Natural killer cell (primary cell): ENCODE data around the gene CYLD. TPM values are rescaled to one million over a fixed set of nuclear protein-coding genes. Genes with fewer than 3 reads are reported as not detected.

Source experiments
- ATAC-seq, 3 donors: fragments of 150-1000 bp in 2 of 3; fragments of 200-7000 bp in 1 of 3; cut with Tn5 transposase; 1 replicate in 1 of 3; 2 replicates in 2 of 3; pipeline ENCODE4 v1.10.0; 2021; ENCODE audit warnings: mild to moderate bottlenecking in 2 of 3, moderate library complexity in 2 of 3
- DNase-seq, 2 donors: peaks; one replicate each; pipeline versions ENCODE4 v3.0.0 to v3.0.0-alpha.2; 2013 to 2021; ENCODE audit warnings: mixed read lengths in 1 of 2
- H3K27ac ChIP-seq: one replicate; pipeline ENCODE4 v1.5.1; 2013; ENCODE audit warnings: mild to moderate bottlenecking, low read length
- H3K27me3 ChIP-seq: one replicate; pipeline ENCODE4 v1.6.1; 2013; ENCODE audit warnings: low read length; ENCODE audit not compliant: control insufficient read depth, insufficient read depth
- H3K36me3 ChIP-seq: one replicate; pipeline ENCODE4 v1.6.1; 2013; ENCODE audit warnings: low read length; ENCODE audit not compliant: control insufficient read depth, insufficient read depth
- H3K4me1 ChIP-seq: one replicate; pipeline ENCODE4 v1.6.1; 2013; ENCODE audit warnings: low read length; ENCODE audit not compliant: control insufficient read depth, insufficient read depth
- H3K4me3 ChIP-seq: one replicate; pipeline ENCODE4 v1.5.1; 2013; ENCODE audit warnings: low read length
- H3K9me3 ChIP-seq: one replicate; pipeline ENCODE4 v1.6.1; 2013; ENCODE audit warnings: low read length; ENCODE audit not compliant: control insufficient read depth, insufficient read depth
- H3K27ac Mint-ChIP-seq, 2 donors: one replicate each; pipeline ENCODE4 v1.8.0; 2022; ENCODE audit warnings: mild to moderate bottlenecking in 2 of 2, mixed read lengths in 2 of 2, moderate library complexity in 1 of 2
- H3K27me3 Mint-ChIP-seq, 2 donors: one replicate each; pipeline ENCODE4 v1.8.0; 2022; ENCODE audit warnings: low read depth in 2 of 2, mixed read lengths in 2 of 2
- H3K36me3 Mint-ChIP-seq: one replicate; pipeline ENCODE4 v1.8.0; 2022; ENCODE audit warnings: mixed read lengths
- H3K4me1 Mint-ChIP-seq, 2 donors: one replicate each; pipeline ENCODE4 v1.8.0; 2022; ENCODE audit warnings: mixed read lengths in 2 of 2
- H3K4me3 Mint-ChIP-seq: one replicate; pipeline ENCODE4 v1.8.0; 2022; ENCODE audit warnings: mild to moderate bottlenecking, moderate library complexity, mixed read lengths
- H3K9me3 Mint-ChIP-seq, 2 donors: one replicate each; pipeline ENCODE4 v1.8.0; 2022; ENCODE audit warnings: mixed read lengths in 2 of 2
- CTCF ChIP-seq: fragments of 200-600 bp; IDR thresholded peaks from one replicate; pipeline ENCODE4 v1.8.0; 2022; ENCODE audit warnings: antibody characterized with exemption
- WGBS: methylation state at CpG from one replicate; pipeline ENCODE4 v1.1.7; 2013; ENCODE audit warnings: missing lambda C conversion rate; ENCODE audit not compliant: insufficient coverage; 5-methylcytosine and 5-hydroxymethylcytosine counted together
- intact Hi-C: fragments of 100-400 bp; cut with micrococcal nuclease; formaldehyde crosslinking; loops from one replicate; pipeline ENCODE4 v1.14.2; 2022
- total RNA-seq, 4 donors: library from RNA; stranded (reverse); fragments of 120-200 nt in 1 of 4; gene quantifications; one replicate each; pipeline versions ENCODE4 v1.2.3 to v1.2.4, GENCODE V29; 2013 to 2022

The CYLD gene
- total RNA-seq, 3 donors from 2014 or later (not counting 1 experiment from before 2014, with no cell fraction given) = 227 to 246 (median 236) TPM

GRCh38 chr16:50717494-50717893, 24.4 kb upstream of the CYLD start:
- intact Hi-C loops = no loop called here
- H3K4me1 Mint-ChIP-seq = peaks cover 23 to 31% of the 10 kb centered on the region in 2 donors
- no peaks in the 10 kb centered on the region for H3K36me3 ChIP-seq

GRCh38 chr16:50718061-50718760, 23.7 kb upstream of the CYLD start:
- no peaks in the 10 kb centered on the region for H3K27me3 ChIP-seq
- peaks cover 40% of the 10 kb centered on the region for H3K4me1 ChIP-seq
- ATAC-seq (no peak), DNase-seq (no peak)
- Mint-ChIP-seq H3K9me3 (no peaks in the 10 kb centered on the region), H3K4me1 (peaks cover 30 to 38% of the 10 kb centered on the region in 2 donors), H3K27ac (peak overlapping the region; percentile 19 to 51), H3K36me3 (peaks cover 6% of the 10 kb centered on the region), H3K27me3 (no peaks in the 10 kb centered on the region), H3K4me3 (no peak overlapping the region)
- 90% methylated on average over 16 of the region's 16 CpGs for WGBS
- H3K9me3 ChIP-seq = no peaks in the 10 kb centered on the region
- H3K36me3 ChIP-seq = no peaks in the 10 kb centered on the region
- no peak overlapping the region for H3K4me3 ChIP-seq
- H3K27ac ChIP-seq = no peak overlapping the region
- no peak for TF ChIP-seq CTCF
- intact Hi-C loops = no loop called here

More at GRCh38 chr16:50717494-50717893, 24.4 kb upstream of the CYLD start:
- Histone ChIP-seq H3K27me3 (no peaks in the 10 kb centered on the region), H3K4me3 (no peak overlapping the region), H3K9me3 (no peaks in the 10 kb centered on the region), H3K27ac (no peak overlapping the region), H3K4me1 (peaks cover 34% of the 10 kb centered on the region)
- Mint-ChIP-seq H3K27ac (peak overlapping the region; percentile 34 to 38), H3K9me3 (no peaks in the 10 kb centered on the region), H3K4me3 (no peak overlapping the region), H3K27me3 (no peaks in the 10 kb centered on the region), H3K36me3 (peaks cover 1% of the 10 kb centered on the region)
- no peak for DNase-seq
- WGBS = 100% methylated on average over 3 of the region's 5 CpGs
- no peak for ATAC-seq
- no peak for TF ChIP-seq CTCF

DNA sequence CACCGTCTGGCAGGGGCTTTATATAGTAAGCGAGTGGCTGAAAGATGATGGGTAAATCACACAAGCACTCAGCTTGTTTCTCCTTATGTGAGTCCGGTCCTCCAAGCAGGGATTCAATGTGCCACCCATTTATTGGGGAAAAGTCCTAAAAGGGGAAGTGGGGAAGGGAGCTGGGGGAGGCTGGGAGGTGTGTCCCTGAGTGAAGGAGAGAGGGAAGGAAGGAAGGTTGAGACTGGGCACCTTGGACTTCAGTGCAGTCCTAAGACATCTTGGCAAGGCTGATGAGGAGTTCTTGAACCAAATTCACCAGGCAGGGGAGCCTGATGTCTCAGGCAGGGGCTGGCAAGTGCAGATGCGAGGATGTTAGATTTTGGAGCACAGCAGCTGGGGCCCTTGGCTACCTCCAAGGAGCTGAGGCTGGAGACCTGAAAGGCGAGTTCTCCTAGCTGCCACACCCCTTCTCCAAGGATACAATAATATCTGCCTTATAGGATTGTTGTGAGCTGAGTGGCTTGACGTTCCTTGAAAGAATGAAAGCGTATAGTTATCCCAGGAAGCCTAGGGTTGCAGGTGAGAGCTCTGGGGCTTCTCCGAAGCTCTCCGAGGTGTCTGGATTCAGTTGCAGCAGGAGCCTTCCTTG, 23.0 kb upstream of the CYLD start:
- no peaks in the 10 kb centered on the region for H3K27me3 ChIP-seq
- H3K27ac ChIP-seq = no peak overlapping the region
- Mint-ChIP-seq H3K4me3 (no peak overlapping the region), H3K27me3 (no peaks in the 10 kb centered on the region), H3K4me1 (peaks cover 35 to 44% of the 10 kb centered on the region in 2 donors), H3K27ac (peak overlapping the region; percentile 19 to 51), H3K9me3 (no peaks in the 10 kb centered on the region), H3K36me3 (peaks cover 7% of the 10 kb centered on the region)
- ATAC-seq (no peak), DNase-seq (no peak)
- 97% methylated on average over 8 of the region's 9 CpGs for WGBS
- no peaks in the 10 kb centered on the region for H3K36me3 ChIP-seq
- H3K4me1 ChIP-seq = peaks cover 41% of the 10 kb centered on the region
- no peaks in the 10 kb centered on the region for H3K9me3 ChIP-seq
- TF ChIP-seq CTCF = no peak
- H3K4me3 ChIP-seq = no peak overlapping the region
- intact Hi-C loops = no loop called here
